Activated CD4-positive, alpha-beta T cell treated with anti-CD3 and anti-CD28 coated beads, Interleukin-10, Interleukin-2, amounts not matched to agents 100 ng/mL and 50 ng/mL, durations not matched to agents 16 hours and 8 hours (primary cell): Measurements from ENCODE around the gene NBEAL2.

Experiments used
- DNase-seq: peaks from one replicate; pipeline ENCODE4 v3.0.0-alpha.2; 2020

Gene NBEAL2, protein sequence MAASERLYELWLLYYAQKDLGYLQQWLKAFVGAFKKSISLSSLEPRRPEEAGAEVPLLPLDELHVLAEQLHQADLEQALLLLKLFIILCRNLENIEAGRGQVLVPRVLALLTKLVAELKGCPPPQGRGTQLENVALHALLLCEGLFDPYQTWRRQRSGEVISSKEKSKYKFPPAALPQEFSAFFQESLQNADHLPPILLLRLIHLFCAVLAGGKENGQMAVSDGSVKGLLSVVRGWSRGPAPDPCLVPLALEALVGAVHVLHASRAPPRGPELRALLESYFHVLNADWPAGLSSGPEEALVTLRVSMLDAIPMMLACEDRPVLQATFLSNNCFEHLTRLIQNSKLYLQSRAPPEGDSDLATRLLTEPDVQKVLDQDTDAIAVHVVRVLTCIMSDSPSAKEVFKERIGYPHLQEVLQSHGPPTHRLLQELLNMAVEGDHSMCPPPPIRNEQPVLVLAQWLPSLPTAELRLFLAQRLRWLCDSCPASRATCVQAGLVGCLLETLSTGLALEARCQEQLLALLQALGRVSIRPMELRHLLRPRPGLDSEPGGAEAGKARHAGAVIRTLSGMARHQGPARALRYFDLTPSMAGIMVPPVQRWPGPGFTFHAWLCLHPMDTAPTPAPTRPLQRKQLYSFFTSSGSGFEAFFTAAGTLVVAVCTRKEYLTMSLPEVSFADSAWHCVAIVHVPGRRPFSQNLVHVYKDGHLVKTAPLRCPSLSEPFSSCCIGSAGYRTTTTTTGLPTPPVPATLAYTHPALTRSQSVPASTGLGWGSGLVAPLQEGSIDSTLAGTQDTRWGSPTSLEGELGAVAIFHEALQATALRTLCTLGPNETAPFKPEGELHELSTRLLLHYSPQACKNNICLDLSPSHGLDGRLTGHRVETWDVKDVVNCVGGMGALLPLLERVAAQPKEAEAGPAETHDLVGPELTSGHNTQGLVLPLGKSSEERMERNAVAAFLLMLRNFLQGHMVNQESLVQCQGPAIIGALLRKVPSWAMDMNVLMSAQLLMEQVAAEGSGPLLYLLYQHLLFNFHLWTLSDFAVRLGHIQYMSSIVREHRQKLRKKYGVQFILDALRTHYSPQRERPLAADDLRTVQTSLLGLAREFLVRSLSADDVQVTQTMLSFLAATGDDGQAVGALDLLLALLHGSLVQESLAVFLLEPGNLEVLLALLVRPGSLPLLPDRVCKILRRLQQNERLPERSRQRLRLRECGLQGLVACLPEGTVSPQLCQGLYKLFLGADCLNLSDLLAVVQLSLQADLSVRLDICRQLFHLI (N-terminal part only)

DNA sequence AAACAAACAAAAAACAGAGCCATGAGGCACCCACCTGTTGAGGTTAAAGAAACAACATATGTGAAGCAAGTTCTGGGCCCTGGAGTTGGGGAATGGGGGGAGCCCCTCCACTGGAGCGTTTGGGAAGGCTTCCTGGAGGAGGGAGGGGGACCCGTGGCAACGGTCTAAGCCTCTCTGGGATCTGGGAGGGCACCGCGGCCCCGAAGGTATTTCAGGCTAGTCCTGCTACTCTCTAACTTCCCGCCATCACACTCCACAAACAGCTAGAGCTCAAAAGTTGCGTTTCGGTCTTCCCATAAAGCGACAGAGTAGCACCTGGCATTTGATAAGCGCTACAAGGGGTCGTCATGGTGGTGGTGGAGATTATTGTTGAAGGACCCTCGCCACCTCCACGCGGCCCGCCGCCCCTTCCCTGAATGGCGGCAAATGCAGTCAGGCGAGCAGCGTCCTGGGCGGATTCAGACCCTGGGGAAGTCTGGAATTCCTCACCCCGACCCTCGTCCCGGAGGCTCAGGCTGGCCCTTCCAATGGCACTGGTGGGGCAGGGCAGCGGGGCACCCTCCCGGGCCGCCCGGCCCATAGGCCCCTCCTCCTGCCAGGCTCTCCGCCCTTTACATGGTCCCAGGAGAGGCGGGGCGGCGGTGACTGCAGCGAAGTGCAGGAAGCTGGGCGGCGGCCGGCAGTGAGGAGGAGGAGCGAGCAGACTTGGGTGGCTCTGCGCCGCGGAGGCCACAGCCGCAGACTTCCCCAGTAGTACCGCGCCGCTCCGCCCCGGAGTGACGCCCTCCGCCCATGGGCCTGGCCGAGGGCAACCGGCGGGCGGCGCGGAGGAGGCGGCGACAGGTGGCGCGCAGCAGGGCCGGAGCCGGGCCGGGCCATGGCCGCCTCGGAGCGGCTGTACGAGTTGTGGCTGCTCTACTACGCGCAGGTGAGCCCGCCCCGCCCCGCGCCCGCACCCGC, at the start of gene NBEAL2:
TSS of gene NBEAL2 (plus strand) at position 682 of the 960 bp plus-strand sequence. CDS start at position 878, 196 bp downstream.
- peak; percentile 98 for DNase-seq

DNA sequence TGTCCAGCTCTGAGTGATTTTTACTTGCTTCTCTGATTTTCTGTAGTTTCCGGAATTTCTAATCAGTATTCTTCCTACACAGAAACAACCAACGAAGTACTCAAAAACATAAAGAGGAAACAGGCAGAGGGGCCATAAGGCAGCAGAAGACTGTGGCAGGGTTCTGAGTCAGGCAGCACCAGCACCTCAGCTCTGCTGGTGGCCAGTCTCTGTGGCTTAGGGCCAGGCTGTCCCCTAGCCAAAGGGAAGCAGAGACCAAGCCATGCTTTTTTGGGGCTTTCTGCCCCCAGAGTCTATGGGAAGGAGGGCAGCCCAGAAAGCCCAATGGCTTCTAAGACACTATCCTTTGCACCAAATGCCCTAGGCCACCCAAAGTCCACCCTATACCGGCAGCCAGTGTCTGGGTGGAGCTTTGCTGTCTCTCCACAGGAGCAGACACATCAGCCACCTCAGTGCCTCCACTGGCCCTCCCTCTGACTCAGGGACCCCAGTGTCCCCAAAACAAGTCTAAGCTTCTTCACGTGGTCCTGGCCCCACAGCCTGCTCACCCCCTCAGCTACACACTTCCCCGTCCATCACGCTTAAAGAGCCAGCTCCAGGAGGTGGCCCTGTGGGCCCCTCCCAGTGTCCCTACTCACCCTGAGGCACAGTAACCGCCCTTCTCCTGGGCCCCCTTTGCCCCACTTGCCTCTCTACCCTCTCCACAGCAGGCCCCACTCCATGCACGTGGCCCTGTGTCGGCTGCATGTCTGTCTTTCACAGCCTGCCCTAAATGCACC, 49.1 kb upstream of the NBEAL2 start:
- DNase-seq: no peak

DNA sequence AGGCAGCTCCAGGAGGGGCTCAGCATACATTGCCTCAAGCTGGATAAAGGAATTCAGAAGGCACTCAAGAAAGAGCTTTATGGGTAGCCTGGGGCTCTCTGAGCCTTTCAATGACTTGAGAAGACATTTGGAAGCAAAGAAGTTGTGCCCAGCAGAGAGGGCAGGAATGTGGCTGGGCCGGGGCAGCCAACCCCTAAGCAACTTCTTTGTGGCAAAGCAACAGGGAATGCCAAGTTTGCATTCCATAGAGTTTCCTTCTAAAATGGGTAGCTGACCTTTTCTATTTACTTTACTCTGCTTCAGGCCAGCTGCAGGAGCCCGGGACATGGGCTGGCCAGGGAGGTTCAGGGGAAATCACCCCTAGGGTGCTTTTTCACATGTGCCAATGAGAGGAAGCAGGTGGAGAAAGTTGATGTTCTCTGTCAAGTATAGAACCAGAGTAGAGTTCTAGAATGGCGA, 48.5 kb upstream of the NBEAL2 start:
- no peak for DNase-seq

DNA sequence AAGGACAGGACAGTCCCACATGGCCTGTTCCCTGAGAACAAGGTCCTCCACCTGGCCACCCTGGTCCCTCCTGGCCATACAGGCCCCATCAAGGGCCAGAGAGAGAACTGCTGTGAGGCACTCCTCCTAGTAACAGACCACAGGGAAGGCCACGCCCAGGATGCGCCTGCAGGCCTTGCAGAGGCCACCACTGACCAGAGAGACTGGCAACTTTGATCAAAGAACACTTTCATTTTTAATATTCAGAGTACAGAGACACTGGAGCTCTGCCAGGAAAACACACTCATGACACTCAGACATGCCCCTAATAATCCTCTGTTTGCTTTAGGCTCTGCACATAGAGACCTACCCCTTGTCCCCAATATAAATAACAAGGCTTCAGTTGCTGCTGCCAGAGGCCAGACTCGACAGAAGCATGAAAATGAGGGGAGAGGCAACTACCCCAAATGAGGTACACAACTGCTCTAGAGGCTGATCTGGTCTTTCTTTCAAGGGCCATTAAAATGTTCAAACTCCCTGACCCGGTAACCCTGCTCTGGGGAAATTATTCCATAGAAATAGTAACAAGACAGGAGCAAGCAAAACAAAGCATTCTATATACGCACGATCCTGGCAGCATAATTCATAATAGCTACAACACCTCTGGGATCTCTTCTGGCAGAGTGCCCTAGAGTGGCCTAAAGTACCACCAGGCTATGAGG, 47.7 kb upstream of the NBEAL2 start:
- peak; percentile 29 for DNase-seq

DNA sequence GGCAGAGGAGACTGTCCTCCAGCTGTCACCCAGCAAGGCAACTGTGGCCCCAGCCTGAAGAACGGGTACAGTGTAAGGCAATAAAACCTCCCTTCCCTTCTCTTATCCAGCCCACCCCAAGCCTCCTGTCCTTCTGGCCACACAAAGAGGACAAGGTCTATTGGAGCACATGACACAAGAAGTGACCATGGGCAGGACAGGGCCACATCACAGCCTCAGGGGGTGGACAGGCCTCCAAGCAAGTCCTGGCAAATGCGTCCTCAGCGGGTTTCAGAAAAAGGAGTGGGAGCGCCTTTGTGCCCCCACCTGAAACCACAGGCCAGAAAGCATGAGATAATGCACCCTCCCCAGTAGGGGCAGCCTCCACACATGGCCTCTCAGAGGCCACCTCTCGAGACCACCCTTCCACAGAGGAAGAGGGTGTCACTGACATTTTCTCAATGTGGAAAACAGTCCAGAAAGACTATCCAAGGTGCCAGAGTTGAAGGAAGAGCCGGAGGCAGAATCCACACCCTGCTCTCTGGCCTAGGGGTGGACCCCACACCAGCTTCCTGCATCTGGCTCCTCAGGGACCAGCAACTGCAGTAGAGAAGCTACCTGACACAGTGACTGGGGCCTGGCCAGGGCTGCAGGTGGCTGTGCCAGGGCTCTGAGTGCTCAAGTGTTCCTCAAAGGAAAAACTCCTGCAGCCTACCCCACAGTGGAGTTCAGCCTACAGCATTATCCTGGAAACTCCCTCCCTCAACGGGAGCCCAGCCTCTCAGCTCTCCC, 46.8 kb upstream of the NBEAL2 start:
- no peak for DNase-seq

DNA sequence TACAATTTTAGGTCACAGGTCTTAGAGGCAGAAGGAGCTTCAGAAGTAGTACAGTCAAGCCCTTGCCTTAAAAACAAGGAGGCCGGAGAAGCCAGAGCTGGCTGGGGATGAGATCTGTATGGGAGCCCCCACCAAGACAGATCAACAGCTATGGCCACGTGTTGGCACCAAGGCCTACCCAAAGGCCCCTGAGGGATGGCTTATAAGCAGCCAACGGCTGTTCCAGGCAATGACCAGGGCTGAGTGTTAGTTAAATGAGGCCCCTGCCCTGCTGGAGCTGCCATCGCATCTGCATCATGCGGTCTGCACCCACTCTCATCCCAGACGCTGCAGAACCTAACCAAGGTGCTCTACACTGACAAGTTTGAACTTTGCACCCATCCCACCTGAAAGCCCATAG, 46.2 kb upstream of the NBEAL2 start:
- DNase-seq: no peak

DNA sequence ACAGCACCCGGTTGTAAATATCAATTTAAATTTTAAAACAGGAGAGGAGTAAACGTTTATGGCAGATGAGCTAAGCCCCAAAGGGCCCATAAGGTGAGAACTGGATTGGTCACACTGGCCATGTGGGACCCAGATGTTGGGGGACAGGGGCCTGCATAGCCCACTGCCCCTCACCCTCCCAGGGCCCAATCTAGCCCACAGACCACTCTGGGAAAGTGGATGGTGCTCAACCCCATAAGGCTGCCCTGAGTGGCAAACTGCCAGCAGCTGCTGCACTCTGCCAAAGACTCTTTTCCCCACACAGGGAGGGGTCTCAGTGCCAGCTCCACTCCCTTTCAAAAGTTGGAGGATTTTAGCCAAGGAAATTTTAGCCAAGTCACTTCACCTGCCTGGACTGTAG, 45.4 kb upstream of the NBEAL2 start:
- DNase-seq: no peak

DNA sequence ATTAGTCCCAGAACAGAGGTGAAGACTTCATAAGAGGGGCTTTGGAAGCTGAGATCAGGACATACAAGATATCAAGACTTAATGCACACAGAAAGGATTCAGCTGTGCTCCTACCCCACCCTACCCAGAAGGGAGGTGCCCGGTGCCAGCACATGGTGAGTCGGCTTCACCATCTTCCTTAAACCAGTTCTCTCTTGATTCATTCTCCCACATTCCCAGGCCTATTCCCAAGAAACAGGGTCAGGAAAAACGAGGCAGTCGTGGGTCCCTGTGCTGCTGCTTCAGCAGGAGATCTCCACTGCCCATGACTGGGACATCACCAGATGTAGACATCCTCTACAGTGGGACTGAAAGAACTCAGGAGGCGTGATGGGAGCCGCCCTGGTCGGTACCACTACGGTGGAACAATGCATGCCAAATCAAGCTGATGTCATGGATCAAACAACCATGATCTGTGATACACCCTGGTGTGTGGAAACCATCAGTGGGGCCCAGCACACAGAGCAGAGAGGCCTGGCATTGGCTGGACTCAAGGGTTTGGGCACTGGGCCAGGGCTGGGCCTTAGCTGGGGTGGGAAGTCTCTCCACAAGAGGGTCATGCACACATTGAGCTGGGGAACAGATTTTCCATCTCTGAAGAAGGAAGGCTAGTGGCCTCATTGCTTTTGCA, 44.8 kb upstream of the NBEAL2 start:
- DNase-seq: no peak

DNA sequence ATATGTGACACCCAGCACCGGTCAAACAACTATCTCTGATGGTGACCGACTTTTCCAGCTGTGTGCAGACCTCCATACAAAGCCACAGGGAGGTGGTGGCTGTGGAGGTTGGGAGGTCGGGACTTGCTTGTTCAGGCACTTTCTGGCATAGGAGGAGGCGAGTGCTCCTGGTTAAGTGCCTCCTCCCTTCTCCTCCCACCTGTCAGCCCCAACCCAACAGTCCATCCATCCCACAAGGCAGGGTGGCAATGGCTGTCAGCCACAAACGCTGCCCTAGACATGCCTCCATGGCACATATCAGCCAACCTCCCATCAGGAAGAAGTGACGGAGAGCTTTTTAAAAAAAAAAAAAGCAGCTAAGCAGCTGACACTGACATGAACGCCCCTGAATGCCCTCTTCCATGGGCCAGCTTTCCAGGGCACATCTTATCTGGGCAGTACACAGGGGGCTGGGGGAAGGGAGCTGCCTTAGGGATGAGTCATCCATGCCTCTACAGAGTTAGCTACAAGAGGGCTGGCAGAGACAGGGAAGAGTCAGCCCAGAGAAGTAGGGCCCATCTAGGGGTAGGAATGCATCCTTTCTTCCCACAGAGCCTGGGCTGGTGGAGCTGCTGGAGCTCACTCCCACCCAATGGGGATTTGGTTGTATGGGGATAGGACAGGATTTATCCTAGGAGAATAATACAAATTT, 44.2 kb upstream of the NBEAL2 start:
- DNase-seq: no peak

DNA sequence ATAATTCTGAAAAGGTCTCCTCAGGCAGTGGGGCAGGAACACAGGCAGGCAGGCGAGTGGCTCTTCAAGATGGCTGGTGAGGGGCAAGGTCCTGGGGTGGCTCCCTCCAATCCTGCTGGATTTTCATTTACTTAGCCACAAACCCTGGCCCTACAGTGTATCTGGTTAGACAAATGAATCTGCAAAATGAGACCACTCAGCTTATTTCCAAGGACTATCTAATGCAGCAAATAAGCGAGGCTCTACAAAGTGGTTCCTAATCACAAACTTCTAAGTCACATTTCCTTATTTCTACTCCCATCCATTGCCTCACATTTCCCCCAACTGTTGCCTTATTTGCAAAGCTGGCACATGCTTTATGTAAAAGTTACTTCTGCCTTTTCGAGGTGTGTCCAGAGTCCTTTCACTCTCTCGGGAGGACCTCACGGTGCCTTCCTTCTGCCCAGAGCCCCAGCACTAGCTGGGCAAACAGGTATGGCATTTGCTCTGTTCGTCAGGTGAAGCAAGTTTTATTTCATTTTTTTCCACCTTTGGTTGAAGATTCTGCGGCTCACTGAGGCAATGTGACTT, 43.4 kb upstream of the NBEAL2 start:
- no peak for DNase-seq

DNA sequence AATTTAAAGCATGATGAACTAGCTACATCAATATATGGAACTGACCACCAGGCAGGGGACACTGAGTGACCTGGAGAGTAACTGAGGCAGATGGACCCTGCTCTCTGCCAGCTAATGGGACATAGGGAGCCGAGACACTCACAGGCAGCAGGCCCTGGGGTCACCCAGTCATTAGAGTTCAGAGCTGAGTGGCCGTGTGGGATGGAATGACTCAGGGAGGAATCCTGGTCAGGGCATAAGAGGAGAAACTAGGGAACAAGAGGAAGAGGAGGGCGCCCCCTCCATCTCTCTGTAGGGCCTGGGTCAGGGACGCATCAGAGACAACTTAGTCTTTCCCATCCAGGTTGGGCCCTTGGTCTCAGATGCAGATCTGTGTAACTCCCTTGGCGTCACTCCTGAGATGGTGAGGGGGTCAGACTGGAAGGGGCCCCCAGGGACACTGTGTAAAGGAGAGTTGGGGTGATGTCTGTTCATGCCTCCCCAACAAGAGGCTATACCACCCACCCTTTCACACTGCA, 42.7 kb upstream of the NBEAL2 start:
- no peak for DNase-seq

DNA sequence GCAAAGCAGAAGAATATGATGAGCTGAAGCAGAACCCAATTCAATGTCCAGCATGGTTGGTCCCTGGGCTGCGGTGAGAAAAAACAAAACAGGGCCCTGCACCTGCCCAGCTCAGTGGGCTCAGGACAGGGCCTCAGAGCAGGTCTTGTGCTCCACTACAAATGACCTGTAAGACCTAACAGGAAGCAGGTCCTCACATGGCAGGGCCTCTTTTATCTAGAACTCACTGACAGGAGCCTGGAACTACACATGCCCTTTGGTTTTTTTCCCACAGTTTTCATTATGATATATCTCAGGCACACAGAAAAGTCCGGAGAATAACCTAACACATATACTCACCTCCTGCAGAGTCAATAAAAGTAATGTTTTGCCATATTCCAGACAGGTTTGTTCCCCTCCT, 41.3 kb upstream of the NBEAL2 start:
- no peak for DNase-seq

DNA sequence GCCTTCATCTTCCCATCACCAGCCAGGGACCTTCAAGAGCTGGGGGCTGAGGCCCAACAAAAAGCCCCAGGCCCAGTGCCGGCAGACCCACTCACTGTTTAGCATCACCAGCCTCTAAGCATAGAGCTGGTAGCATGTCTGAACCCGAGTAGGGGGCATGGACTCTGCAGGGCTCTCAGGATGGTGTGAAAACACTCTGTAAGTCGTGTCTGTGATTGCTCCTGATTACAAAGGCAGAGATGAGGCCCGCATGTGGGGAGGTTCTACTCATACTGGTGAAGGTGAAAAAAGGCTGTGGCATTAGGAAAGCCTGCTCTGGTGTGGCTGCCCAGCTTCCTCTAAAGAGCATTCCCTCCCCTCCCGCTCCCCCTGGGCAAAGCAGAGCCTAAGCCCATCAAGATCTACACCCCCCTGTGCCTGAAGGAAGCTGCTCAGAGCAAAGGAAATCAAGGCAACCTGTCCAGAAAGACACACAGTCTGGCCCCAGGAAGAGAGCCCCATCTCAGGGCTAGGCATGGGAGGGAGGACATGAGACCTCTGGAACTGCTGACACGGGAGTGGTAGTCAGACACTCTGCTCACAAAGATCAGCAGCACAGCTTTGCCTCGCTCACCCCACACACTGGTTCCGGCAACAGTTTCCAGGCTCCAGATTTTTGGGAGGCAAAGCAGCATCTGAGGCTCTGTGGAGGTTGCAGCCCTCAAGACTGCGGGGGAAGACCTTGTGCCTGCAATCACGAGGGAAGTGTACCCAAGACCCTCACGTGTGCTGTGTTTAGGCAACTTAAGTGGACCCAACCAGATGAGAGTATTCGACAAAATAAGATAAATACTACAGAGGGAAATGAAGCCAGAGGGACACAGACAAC, 39.7 kb upstream of the NBEAL2 start:
- no peak for DNase-seq

DNA sequence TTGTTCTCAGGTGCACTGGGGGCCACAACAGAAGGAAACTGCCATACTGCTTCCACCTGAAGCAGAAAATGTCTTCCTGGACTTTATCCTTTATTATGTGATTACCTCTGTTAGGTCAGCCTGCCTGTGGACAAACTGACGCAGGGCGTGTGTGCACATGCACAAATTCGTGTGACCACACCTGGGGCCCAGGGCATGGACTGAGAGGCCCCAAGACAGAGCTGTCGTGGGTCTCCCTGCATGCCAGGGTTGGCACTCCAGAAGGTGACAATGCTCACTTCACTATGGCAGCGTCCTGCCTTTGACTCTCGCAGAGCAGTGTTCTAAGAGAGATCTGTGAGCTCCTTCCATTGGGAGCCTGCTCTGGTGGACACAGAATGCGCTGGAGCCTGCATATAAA, 37.4 kb upstream of the NBEAL2 start:
- DNase-seq: no peak

DNA sequence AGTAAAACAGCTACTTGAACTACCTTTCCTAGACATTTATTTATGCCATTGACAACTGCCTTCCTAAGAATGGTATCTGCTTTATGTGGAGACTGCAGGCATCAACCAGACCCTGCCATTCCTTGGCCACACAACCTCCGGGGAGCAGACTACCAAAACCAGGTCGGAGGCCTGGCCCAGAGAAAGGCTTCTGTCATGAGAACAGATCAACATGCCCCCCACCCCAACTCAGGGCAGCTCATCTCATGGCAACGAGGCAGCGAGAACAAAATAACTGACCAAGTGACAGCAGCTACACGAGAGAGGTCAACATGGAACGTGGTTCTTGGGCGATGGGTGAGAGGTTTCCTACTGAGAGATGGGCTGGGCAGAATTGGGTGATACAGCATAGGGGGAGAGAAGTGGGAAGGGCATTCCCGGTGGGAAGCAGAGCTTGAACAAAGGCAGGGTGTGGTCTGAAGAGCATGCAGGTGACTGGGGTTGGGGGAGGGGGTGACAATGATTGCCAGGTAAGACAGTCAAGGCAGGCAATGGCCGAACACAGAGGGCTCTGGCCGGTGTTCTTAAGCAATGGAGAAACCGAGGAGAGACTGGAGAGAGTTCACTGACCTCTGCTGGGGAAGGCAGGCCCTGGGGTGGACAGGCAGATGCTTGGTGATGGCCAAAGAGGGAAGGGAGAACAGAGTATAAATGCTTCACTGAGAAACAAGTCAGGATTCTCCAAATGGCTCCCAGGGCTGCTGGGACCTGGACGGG, 36.8 kb upstream of the NBEAL2 start:
- DNase-seq: no peak
